HAP-1 (cell line): ENCODE data around the gene EPB41L4A.

Source experiments
- DNase-seq, 2 experiments: peaks; one replicate each; pipeline ENCODE4 v3.0.0-alpha.2; 2016 to 2020; ENCODE audit warnings: low spot score in 2 of 2
- H3K27me3 ChIP-seq: fragments of 250-450 bp; sonication (Bioruptor Pico); 2 replicates; pipeline ENCODE4 v1.5.1; 2020; ENCODE audit warnings: low read depth, mild to moderate bottlenecking, moderate library complexity
- H3K36me3 ChIP-seq: fragments of 250-450 bp; sonication (Bioruptor Pico); replicated peaks from 2 replicates; pipeline ENCODE4 v1.5.1; 2020; ENCODE audit warnings: mild to moderate bottlenecking
- H3K4me1 ChIP-seq: fragments of 250-450 bp; sonication (Bioruptor Pico); 2 replicates; pipeline ENCODE4 v1.5.1; 2020; ENCODE audit warnings: mild to moderate bottlenecking
- H3K4me3 ChIP-seq: fragments of 250-450 bp; sonication (Bioruptor Pico); 2 replicates; pipeline ENCODE4 v1.5.1; 2020; ENCODE audit warnings: mild to moderate bottlenecking, moderate library complexity
- H3K9me3 ChIP-seq: fragments of 250-450 bp; sonication (Bioruptor Pico); 2 replicates; pipeline ENCODE4 v1.5.1; 2020; ENCODE audit warnings: mild to moderate bottlenecking, moderate library complexity
- in situ Hi-C: fragments of 300-500 bp; cut with MboI; formaldehyde crosslinking; loops from 3 replicates; pipeline ENCODE4 v1.14.3; 2020; ENCODE audit warnings: low sequenced_read_pairs, inconsistent platforms, mixed read lengths

Gene EPB41L4A

DNA sequence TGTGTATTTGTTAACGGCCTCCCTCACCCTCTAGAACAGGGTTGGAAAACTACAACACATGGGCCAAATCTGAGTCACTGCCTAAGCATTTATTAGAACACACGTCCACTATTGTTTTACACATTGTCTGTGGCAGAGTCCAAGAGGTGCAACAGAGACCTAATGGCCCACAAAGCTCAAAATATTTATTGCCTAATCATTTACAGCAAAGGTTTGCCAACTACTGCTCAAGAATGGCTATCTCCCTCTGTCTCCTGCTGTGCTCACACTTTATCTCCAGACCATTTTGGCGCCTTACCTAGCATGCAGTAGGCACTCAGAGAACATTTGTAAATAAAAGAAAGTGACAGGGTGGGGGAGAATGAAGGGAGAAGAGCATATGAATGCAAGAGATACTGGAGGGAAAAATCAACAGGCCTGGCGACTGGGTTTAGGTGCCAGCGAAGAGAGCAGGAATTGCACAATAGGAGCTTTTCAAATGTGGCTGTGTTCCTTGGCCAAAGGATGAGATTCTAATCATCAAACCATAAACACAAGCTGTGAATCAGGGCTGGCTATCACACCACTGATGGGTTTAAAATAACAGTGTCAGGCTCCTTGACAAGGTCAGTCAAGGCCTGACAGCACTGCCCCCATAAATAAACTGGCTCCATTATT, 80.3 kb downstream of the EPB41L4A start:
- no peaks in the 10 kb centered on the region for H3K36me3 ChIP-seq
- H3K4me1 ChIP-seq = no peaks in the 10 kb centered on the region
- no peak overlapping the region for H3K4me3 ChIP-seq
- in situ Hi-C loops = no loop called here
- DNase-seq = no peak
- H3K27me3 ChIP-seq = no peaks in the 10 kb centered on the region; the same call in 1 of the 2 replicates
- H3K9me3 ChIP-seq = no peaks in the 10 kb centered on the region

DNA sequence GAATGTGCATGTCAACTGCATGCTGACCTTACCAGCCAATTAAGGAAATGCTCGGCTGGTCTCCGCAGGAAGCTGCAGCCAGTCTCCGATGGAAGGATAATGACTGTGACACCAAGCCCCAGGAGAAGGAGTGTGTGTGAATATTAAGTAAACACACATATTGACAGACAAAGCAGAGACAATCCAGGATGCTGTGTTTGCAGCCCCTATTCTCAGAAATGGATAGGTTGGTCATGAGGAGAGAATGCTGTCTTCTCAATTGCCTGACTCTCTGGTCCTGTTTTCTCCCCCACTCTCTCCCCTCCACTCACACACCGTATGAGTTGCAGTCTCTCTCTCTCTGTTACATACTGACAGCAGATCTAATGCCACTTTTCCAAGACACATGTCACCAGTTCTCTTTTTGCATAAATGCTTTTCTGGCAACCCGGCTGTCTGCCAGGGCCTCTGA, 85.7 kb downstream of the EPB41L4A start:
- Histone ChIP-seq H3K36me3 (no peaks in the 10 kb centered on the region), H3K27me3 (peaks cover 3% of the 10 kb centered on the region; the same call in 1 of the 2 replicates), H3K9me3 (no peaks in the 10 kb centered on the region), H3K4me3 (no peak overlapping the region), H3K4me1 (no peaks in the 10 kb centered on the region)
- no peak for DNase-seq
- in situ Hi-C loops = no loop called here

DNA sequence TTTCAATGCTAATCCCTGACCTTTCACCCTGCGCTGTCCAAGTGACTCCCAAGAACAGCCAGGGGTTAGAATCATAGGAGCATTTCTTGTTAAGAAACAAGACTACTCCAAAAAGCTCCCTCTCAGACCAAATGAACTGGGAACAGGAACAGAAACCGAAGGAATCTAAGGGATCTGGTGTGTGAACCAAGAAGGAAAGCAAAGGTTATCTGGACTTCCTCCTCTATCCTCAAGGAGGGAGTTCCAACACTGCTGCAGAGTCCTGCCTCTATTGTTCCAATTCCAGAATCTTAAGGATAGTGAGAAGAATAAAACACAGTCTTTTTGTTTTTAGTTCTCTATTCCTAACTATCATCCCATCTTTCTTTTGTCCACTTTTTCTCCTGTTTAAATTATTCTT, 87.2 kb downstream of the EPB41L4A start:
- H3K9me3 ChIP-seq = no peaks in the 10 kb centered on the region
- DNase-seq = no peak
- no peak overlapping the region for H3K4me3 ChIP-seq
- no peaks in the 10 kb centered on the region for H3K36me3 ChIP-seq
- in situ Hi-C loops = no loop called here
- peaks cover 3% of the 10 kb centered on the region; the same call in 1 of the 2 replicates for H3K27me3 ChIP-seq
- no peaks in the 10 kb centered on the region for H3K4me1 ChIP-seq

DNA sequence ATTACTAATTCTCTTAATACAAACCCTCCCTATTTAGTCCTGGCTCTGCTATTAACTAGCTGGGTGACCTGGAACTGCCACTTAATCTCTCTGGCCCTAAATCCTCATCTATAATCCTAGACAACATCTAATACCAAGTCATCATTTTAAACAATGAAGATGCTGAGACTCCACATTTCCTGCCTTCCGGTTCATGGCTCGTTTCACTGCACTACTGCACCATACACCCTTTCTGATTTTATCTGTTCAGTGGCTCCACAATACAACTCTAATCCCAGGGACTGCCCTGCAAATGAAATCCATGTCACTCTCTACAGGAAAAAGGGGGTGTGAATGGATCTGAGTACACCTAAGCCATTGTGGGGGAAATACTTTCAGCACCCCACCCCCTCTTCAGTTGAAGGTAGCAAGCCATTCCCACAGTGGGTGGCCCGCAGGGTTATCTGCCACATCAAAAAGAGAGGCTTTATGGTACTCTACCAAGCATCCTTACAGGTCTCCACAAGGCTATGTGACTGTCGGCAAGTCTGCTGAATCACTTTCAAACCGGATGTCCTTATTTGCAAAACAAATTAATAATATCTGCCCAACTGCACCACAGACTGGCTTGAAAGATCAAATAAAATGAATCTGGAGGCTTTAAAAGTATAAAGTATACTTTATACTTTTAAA, 89.5 kb downstream of the EPB41L4A start:
- peaks cover 3% of the 10 kb centered on the region; the same call in 1 of the 2 replicates for H3K27me3 ChIP-seq
- DNase-seq = no peak
- in situ Hi-C loops = no loop called here
- H3K4me3 ChIP-seq = no peak overlapping the region
- H3K9me3 ChIP-seq = no peaks in the 10 kb centered on the region
- H3K36me3 ChIP-seq = no peaks in the 10 kb centered on the region
- no peaks in the 10 kb centered on the region for H3K4me1 ChIP-seq

DNA sequence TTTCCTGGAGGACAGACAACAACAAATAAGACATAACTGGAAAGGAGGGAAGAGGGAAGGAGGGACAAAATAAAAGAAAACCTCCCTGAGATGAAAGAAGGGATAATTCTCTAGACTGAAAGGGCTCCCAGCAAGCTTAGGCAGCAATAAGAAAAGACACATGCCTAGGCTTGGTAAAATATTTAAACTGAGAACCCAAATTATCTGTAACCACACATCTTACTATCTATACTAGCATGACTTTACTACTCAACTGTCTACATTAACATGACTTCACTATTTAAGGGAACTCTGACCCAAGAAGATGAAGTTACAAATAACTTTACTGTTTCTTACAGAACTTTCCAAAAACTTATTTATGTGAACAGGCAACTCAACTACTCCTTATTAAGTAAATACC, 95.9 kb downstream of the EPB41L4A start:
- in situ Hi-C loops = no loop called here
- H3K36me3 ChIP-seq = no peaks in the 10 kb centered on the region
- H3K9me3 ChIP-seq = no peaks in the 10 kb centered on the region
- peaks cover 7% of the 10 kb centered on the region for H3K27me3 ChIP-seq
- no peaks in the 10 kb centered on the region for H3K4me1 ChIP-seq
- no peak overlapping the region for H3K4me3 ChIP-seq
- DNase-seq = no peak

DNA sequence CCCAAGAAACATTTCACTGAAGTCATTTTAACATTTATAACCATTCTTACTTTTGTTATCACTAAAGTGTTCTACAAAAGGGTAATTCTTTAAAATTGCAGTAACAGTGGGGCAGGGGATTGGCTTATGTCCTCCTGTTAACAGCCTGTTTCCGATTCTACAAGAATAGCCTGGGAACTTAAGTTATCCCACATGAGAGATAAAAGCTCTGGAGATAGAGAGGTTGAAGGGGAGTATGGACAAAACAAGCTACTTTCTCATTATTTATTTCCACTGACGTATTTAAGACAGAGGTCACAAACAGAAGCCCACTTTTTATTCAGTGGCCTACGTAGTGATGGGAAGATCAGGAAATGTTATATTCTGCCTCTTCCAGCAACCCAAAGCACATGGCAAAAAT, 98.7 kb downstream of the EPB41L4A start:
- no peak for DNase-seq

DNA sequence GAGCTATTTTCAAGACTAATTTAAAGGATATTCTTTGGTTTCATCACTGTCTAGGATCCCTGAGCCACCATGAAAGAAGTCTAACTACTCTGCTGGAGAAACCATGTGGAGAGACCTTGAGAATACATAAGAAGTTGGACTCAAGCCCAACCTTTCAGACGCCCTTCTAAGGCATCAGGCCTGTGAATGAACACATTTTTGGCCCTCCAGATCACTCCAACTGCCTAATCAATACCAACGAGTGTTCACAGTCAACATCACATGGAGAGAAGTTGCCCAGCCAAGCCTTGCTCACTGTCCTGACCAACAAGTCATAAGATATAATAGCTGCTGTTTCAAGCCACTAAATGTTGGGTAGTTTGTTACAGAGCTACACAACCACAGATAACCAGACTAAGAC, 100.7 kb downstream of the EPB41L4A start:
- peaks cover 6% of the 10 kb centered on the region; the same call in 1 of the 2 replicates for H3K27me3 ChIP-seq
- no peaks in the 10 kb centered on the region for H3K4me1 ChIP-seq
- no peak overlapping the region for H3K4me3 ChIP-seq
- no peaks in the 10 kb centered on the region for H3K9me3 ChIP-seq
- in situ Hi-C loops = no loop called here
- H3K36me3 ChIP-seq = no peaks in the 10 kb centered on the region
- no peak for DNase-seq

More for the DNA sequence above, 98.7 kb downstream of the EPB41L4A start:
- H3K36me3 ChIP-seq = no peaks in the 10 kb centered on the region
- no peaks in the 10 kb centered on the region for H3K4me1 ChIP-seq
- in situ Hi-C loops = no loop called here
- peaks cover 10% of the 10 kb centered on the region for H3K27me3 ChIP-seq
- H3K4me3 ChIP-seq = no peak overlapping the region
- H3K9me3 ChIP-seq = no peaks in the 10 kb centered on the region

DNA sequence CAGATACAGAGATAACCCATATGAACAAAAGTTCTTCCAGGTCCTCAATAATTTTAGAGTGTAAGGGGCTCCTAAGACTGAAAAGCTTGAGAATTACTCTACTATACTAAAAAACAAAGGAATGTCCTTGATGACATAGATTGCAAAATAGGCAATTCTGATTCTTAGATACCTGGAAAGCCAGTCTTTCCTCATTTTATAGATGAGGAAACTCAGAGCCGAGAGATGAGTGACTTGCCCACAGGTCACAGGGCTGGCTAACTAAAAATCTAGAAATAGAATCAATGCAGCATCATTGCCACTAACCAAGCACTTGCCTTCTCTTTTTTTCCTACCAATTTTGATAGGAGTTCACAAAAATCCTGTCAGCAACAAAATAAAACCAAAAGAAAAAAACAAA, 101.2 kb downstream of the EPB41L4A start:
- H3K27me3 ChIP-seq = 0 out of 2 replicates have a peak, but pooled peaks cover 3% of the 10 kb centered on the region
- no peak for DNase-seq
- no peaks in the 10 kb centered on the region for H3K36me3 ChIP-seq
- H3K4me1 ChIP-seq = no peaks in the 10 kb centered on the region
- in situ Hi-C loops = no loop called here
- no peak overlapping the region for H3K4me3 ChIP-seq
- no peaks in the 10 kb centered on the region for H3K9me3 ChIP-seq

DNA sequence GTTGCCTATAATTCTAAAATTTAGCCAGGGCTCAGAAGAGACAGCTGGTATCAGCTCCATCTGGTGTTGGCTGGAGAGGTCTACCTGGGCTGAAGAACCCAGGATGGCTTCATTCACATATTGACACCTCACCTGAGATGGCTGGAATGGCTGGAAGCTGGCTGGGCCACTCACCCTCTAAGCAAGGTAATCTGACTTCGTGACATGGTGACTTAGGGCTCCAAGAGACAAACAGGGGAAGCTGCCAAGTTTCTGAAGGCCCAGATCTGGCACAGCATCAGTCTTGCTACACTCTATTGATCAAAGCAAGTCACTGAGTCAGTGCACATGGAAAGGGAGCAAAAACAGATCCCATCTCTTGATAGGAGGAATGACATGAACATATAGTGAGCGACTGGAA, 102.3 kb downstream of the EPB41L4A start:
- Histone ChIP-seq H3K4me3 (no peak overlapping the region), H3K4me1 (no peaks in the 10 kb centered on the region), H3K36me3 (no peaks in the 10 kb centered on the region), H3K9me3 (no peaks in the 10 kb centered on the region), H3K27me3 (0 out of 2 replicates have a peak, but pooled peaks cover 3% of the 10 kb centered on the region)
- in situ Hi-C loops = no loop called here
- DNase-seq = no peak

DNA sequence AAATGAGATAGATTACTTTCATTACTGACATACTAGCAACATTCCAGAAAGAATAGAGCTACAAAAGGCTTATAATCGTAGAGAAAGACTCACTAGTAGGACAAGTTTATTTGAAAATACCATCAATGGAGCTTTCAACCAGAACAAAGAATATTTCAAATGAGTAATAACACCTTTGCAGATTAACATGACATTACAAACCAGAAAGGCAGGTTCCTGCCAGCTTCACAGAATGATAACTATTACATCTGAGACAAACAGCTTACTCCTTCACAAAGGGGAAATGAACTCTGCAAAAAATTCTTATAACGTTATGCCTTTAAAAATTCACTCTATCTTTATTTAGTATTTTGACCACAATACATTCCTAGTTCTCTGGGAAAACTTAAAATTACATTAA, 103.1 kb downstream of the EPB41L4A start:
- in situ Hi-C loops = no loop called here
- Histone ChIP-seq H3K36me3 (no peaks in the 10 kb centered on the region), H3K4me3 (no peak overlapping the region), H3K4me1 (no peaks in the 10 kb centered on the region), H3K9me3 (no peaks in the 10 kb centered on the region), H3K27me3 (0 out of 2 replicates have a peak, but pooled peaks cover 3% of the 10 kb centered on the region)
- DNase-seq = no peak

DNA sequence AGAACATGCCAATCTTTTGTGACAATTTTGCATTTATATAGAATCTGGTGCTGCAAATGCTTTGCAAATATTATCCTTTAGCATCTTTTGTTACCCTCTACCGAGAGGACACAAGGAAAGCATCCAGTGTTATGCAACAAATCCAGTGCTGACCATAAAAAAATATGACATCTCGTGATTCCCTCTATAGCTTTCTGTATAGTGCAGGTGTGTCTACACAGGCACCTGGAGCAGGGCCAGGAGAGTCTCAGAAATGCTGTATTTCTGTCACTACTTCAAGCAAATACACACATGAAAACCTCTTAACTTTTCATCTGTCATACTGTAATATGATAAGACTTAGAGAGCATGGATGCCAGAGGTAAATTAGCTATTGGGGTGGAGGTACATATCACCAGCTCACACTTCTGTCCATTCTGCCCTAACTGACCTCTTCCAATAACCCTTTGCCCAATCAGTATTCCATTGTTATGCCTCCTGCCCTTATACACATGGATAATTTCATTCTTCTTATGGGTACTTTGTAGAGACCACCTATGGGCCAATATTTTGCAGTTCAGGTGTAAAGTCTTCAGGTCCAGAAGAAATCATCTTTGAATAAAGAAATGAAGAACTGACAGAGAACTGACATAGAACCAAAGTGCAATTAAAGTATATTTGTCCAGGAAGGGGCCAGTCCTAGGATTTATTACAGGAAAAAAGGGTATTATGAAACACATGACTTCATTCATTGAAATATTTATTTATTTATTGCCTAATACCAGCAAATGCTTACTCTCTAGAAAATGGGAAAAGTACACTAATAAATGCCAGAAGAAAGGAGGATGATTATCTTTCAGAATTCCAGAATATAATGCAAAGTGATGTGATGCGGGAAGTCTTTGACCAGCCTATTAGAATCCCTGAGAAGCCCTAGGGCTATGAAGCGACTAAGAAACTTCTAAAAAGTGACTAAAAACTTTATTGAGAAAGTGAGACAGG, 106.5 kb downstream of the EPB41L4A start:
- in situ Hi-C loops = no loop called here
- Histone ChIP-seq H3K4me3 (no peak overlapping the region), H3K36me3 (no peaks in the 10 kb centered on the region), H3K9me3 (no peaks in the 10 kb centered on the region), H3K27me3 (0 out of 2 replicates have a peak, but pooled peaks cover 3% of the 10 kb centered on the region), H3K4me1 (no peaks in the 10 kb centered on the region)
- no peak for DNase-seq

DNA sequence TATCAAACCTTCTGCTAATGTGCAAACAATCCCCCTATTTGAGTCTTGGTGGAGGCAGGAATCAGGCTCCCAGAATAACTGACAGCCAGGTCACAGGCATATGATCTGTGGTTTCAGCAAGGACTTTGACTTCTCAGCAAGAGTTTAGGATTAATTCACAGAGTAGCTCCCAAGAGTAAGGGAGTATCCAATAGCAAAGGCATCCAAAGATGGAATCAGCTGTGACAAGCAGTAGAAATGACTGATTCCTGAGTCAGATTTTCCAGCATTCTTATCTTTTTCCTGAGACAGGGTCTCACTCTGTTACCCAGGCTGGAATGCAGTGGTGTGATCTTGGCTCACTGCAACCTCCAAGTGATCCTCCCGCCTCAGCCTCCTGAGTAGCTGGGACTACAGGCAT, 108.3 kb downstream of the EPB41L4A start:
- Histone ChIP-seq H3K4me3 (no peak overlapping the region), H3K36me3 (no peaks in the 10 kb centered on the region), H3K27me3 (no peaks in the 10 kb centered on the region; the same call in 1 of the 2 replicates), H3K4me1 (no peaks in the 10 kb centered on the region), H3K9me3 (no peaks in the 10 kb centered on the region)
- no peak for DNase-seq
- in situ Hi-C loops = no loop called here

DNA sequence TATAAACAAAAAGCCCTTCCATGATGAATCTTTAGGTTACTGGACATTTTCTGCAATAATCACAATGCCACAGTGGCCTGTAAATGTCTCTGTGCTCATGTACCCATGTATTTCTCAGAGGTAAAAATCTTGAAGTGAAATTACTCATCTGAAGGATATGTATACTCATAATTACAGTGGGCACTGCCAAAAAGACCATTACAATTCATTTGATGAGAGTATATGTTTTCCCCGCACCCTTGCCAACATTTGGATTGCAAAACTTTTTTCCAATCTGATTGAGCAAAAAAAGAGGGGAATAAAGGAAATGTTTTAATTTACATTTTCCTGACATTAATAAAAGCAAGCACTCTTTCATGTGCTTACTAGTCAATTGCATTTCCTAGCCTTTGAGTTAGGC, 110.5 kb downstream of the EPB41L4A start:
- no peak for DNase-seq
- no peaks in the 10 kb centered on the region for H3K4me1 ChIP-seq
- in situ Hi-C loops = no loop called here
- H3K36me3 ChIP-seq = no peaks in the 10 kb centered on the region
- no peaks in the 10 kb centered on the region; the same call in none of the 2 replicates for H3K27me3 ChIP-seq
- H3K9me3 ChIP-seq = no peaks in the 10 kb centered on the region
- no peak overlapping the region for H3K4me3 ChIP-seq
